DND-41 (cell line): Measurements from ENCODE around the gene CLEC10A.
"Not testable (repeated sequence)": the region's sequence is repeated elsewhere in the genome, so short reads cannot be mapped to it uniquely, and the experiment has no call there.

Experiments used
- ATAC-seq: fragments of 200-7000 bp; cut with Tn5 transposase; 3 replicates; pipeline ENCODE4 v1.9.1; 2021; ENCODE audit warnings: low read depth; ENCODE audit not compliant: insufficient read depth
- DNase-seq: peaks from one replicate; pipeline ENCODE4 v3.0.0-alpha.2; 2020
- H2AFZ ChIP-seq: 2 replicates; pipeline ENCODE4 v1.6.0; 2012; ENCODE audit warnings: low read depth, low read length
- H3K27ac ChIP-seq: 2 replicates; pipeline ENCODE4 v1.5.1; 2012; ENCODE audit warnings: low read length, inconsistent platforms
- H3K27me3 ChIP-seq: fragments of 200-600 bp; sonication (generic); 2 replicates; pipeline ENCODE4 v1.6.0; 2012; ENCODE audit warnings: low read length, mild to moderate bottlenecking, inconsistent platforms; ENCODE audit not compliant: insufficient read depth, poor library complexity
- H3K36me3 ChIP-seq: 2 replicates; pipeline ENCODE4 v1.5.1; 2012; ENCODE audit warnings: low read length, inconsistent platforms; ENCODE audit not compliant: insufficient read depth
- H3K4me1 ChIP-seq: 2 replicates; pipeline ENCODE4 v1.5.1; 2012; ENCODE audit warnings: mild to moderate bottlenecking, low read length; ENCODE audit not compliant: insufficient read depth
- H3K4me2 ChIP-seq: 2 replicates; pipeline ENCODE4 v1.6.0; 2012; ENCODE audit warnings: mild to moderate bottlenecking, moderate library complexity, low read length, inconsistent platforms; ENCODE audit not compliant: insufficient read depth
- H3K4me3 ChIP-seq, 2 experiments: fragments of 200-600 bp in 1 of 2; shearing (Covaris generic) in 1 of 2; 2 replicates each; pipeline ENCODE4 v1.5.1; 2012 to 2016; ENCODE audit warnings: inconsistent platforms in 2 of 2, low read length in 2 of 2, mild to moderate bottlenecking in 2 of 2, low read depth in 1 of 2, moderate library complexity in 1 of 2
- H3K79me2 ChIP-seq: 2 replicates; pipeline ENCODE4 v1.6.0; 2012; ENCODE audit warnings: low read length, inconsistent platforms; ENCODE audit not compliant: insufficient read depth
- H3K9ac ChIP-seq: 2 replicates; pipeline ENCODE4 v1.6.0; 2012; ENCODE audit warnings: low read depth, mild to moderate bottlenecking, inconsistent platforms, low read length, moderate library complexity
- H3K9me3 ChIP-seq: 2 replicates; pipeline ENCODE4 v1.5.1; 2012; ENCODE audit warnings: low read length, moderate library complexity, mild to moderate bottlenecking, inconsistent platforms; ENCODE audit not compliant: insufficient read depth, severe bottlenecking
- H4K20me1 ChIP-seq: 2 replicates; pipeline ENCODE4 v1.6.0; 2012; ENCODE audit warnings: low read length; ENCODE audit not compliant: insufficient read depth
- EZH2 ChIP-seq: IDR thresholded peaks from 3 replicates; pipeline ENCODE4 v1.6.1; 2012; ENCODE audit warnings: borderline replicate concordance, low read depth, mild to moderate bottlenecking, moderate library complexity, low read length, inconsistent platforms; ENCODE audit not compliant: severe bottlenecking
- TF ChIP-seq, protein P1 (sequence below): IDR thresholded peaks from 2 replicates; pipeline ENCODE4 v1.5.1; 2012; ENCODE audit warnings: borderline replicate concordance, low read length, moderate library complexity, mild to moderate bottlenecking; ENCODE audit not compliant: poor library complexity, severe bottlenecking; ENCODE audit errors: extremely low read depth

The CLEC10A gene

DNA sequence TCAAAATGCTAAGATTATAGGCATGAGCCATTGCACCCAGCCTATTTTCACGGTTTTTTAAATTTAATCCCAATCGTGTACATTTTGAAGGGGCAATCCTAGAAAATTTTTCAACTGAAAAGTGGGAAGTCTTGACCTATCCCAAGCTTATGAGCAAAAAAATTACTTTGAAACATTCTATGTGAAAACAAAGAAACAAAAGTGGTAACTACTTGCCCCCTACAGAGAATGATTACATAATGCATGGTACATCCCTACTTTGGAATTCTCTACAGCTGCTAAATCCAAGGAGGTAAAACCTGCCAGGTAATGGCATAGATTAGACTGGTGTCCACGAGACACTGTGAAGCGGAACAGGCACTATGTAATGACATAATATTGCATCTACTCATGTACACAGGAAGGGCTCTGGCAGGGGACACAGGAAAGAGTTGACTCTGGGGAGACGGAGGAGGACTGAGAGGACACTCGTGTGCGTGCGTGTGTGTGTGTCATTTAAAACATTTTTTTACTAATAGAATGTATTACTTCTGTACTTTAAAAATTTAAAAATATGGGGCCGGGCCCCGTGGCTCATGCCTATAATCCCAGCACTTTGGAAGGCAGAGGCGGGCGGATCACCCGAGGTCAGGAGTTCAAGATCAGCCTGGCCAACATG lies 18.9 kb upstream of the CLEC10A start:
- H2AFZ ChIP-seq = no peak overlapping the region
- H4K20me1 ChIP-seq = no peaks in the 10 kb centered on the region
- H3K4me1 ChIP-seq = no peaks in the 10 kb centered on the region
- TF ChIP-seq, protein P1, sequence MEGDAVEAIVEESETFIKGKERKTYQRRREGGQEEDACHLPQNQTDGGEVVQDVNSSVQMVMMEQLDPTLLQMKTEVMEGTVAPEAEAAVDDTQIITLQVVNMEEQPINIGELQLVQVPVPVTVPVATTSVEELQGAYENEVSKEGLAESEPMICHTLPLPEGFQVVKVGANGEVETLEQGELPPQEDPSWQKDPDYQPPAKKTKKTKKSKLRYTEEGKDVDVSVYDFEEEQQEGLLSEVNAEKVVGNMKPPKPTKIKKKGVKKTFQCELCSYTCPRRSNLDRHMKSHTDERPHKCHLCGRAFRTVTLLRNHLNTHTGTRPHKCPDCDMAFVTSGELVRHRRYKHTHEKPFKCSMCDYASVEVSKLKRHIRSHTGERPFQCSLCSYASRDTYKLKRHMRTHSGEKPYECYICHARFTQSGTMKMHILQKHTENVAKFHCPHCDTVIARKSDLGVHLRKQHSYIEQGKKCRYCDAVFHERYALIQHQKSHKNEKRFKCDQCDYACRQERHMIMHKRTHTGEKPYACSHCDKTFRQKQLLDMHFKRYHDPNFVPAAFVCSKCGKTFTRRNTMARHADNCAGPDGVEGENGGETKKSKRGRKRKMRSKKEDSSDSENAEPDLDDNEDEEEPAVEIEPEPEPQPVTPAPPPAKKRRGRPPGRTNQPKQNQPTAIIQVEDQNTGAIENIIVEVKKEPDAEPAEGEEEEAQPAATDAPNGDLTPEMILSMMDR = no peak
- TF ChIP-seq EZH2 = no peak
- H3K4me3 ChIP-seq = no peak overlapping the region
- H3K27ac ChIP-seq = no peak overlapping the region
- no peak overlapping the region for H3K4me2 ChIP-seq
- no peak overlapping the region for H3K9ac ChIP-seq
- H3K9me3 ChIP-seq = no peaks in the 10 kb centered on the region
- no peaks in the 10 kb centered on the region for H3K27me3 ChIP-seq
- H3K36me3 ChIP-seq = no peaks in the 10 kb centered on the region
- ATAC-seq (no peak), DNase-seq (no peak)
- H3K79me2 ChIP-seq = no peaks in the 10 kb centered on the region

DNA sequence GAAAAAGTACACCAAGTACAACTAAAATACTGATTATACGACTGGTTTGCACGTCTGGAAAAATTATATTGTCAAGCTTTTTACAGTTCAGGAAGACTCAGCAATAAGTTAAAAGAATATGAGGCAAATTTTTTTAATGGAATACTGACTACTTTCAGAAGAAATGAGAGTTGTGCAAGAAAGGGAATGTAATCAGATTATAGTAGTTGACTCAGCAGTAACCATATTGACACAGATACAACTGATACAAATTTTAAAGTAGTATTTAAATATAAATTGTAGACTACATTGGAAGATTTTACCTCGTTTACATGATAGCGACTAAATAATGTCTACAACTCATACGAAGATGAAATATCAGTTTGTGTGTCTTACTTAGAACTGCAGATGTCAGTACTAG lies 17.9 kb upstream of the CLEC10A start:
- Histone ChIP-seq H3K9ac (no peak overlapping the region), H3K27ac (no peak overlapping the region), H3K79me2 (no peaks in the 10 kb centered on the region), H2AFZ (no peak overlapping the region), H3K4me2 (no peak overlapping the region), H3K27me3 (no peaks in the 10 kb centered on the region), H3K9me3 (no peaks in the 10 kb centered on the region), H4K20me1 (no peaks in the 10 kb centered on the region), H3K36me3 (no peaks in the 10 kb centered on the region), H3K4me1 (no peaks in the 10 kb centered on the region), H3K4me3 (no peak overlapping the region)
- DNase-seq (no peak), ATAC-seq (no peak)
- TF ChIP-seq EZH2 = no peak
- TF ChIP-seq, protein P1 = no peak

DNA sequence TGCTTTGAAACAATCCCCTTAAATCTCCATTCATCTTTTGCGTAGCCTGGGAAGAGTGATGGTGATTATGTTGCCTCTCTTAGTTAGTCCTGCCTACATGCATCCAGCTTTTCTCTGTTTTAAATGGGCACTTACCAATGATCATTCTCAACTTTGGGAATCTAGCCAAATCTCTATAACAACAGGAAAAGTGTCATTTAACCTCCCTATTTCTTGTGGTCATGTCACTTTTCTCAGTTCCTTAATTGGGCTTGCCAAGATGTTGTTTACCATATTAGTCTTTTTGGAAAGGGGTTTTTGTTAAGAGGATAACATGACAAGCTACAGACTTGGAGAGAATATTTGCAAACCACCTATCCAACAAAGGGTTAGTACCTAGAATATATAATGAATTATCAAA lies 15.6 kb upstream of the CLEC10A start:
- ATAC-seq (no peak), DNase-seq (no peak)
- Histone ChIP-seq H3K79me2 (no peaks in the 10 kb centered on the region), H3K4me1 (no peaks in the 10 kb centered on the region), H3K27me3 (no peaks in the 10 kb centered on the region), H3K27ac (no peak overlapping the region), H3K9ac (no peak overlapping the region), H4K20me1 (no peaks in the 10 kb centered on the region), H2AFZ (no peak overlapping the region), H3K4me2 (no peak overlapping the region), H3K4me3 (no peak overlapping the region), H3K9me3 (no peaks in the 10 kb centered on the region), H3K36me3 (no peaks in the 10 kb centered on the region)
- TF ChIP-seq, protein P1 = no peak
- TF ChIP-seq EZH2 = no peak

DNA sequence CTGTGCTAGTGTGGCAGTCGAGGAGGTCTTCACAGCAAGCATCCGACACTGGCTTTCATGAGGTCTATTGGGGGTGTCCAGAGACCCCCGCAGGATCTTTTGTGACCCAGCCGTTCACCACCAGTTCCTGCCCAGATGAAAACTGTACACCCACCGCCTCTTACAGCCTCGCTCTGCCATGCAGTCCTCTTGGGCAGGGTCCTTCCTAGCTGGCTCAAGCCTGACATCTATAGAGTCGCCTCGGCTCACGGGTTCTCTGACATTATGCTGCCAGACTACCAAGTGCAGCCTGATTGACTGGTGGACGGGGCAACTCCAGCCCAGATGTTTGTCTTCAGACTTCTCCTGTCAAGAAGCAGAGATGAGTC lies 14.6 kb upstream of the CLEC10A start:
- Histone ChIP-seq H3K4me3 (no peak overlapping the region), H3K9ac (no peak overlapping the region), H3K79me2 (no peaks in the 10 kb centered on the region), H3K4me1 (no peaks in the 10 kb centered on the region), H3K36me3 (no peaks in the 10 kb centered on the region), H2AFZ (no peak overlapping the region), H3K27me3 (no peaks in the 10 kb centered on the region), H3K9me3 (no peaks in the 10 kb centered on the region), H3K4me2 (no peak overlapping the region), H4K20me1 (no peaks in the 10 kb centered on the region), H3K27ac (no peak overlapping the region)
- DNase-seq = no peak
- TF ChIP-seq EZH2 = no peak
- TF ChIP-seq, protein P1 = no peak
- no peak for ATAC-seq

DNA sequence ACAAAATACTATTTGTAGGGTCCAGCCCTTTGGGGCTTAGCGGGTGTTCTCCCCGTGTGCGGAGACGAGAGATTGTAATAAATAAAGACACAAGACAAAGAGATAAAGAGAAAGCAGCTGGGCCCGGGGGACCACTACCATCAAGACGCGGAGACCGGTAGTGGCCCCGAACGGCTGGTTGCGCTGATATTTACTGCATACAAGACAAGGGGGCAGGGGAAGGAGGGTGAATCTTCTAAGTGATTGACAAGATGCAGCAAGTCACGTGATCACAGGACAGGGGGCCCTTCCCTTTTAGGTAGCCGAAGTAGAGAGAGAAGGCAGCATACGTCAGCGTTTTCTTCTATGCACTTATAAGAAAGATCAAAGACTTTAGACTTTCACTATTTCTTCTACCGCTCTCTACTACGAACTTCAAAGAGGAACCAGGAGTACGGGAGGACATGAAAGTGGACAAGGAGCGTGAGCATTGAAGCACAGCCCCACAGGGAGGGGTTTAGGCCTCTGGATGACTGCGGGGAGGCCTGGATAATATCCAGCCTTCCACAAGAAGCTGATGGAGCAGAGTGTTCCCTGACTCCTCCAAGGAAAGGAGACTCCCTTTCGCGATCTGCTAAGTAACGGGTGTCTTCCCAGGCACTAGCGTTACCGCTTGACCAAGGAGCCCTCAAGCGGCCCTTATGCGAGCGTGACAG lies 11.4 kb upstream of the CLEC10A start:
- not testable (repeated sequence) for H3K4me3 ChIP-seq, H3K27ac ChIP-seq, H2AFZ ChIP-seq, DNase-seq, H3K4me1 ChIP-seq, H3K27me3 ChIP-seq, H3K9ac ChIP-seq, ATAC-seq, H4K20me1 ChIP-seq, H3K9me3 ChIP-seq, H3K79me2 ChIP-seq, H3K4me2 ChIP-seq, H3K36me3 ChIP-seq
